Endothelial cell of umbilical vein (primary cell): ENCODE data around the gene VANGL2. TPM values are rescaled to one million over a fixed set of nuclear protein-coding genes. Genes with fewer than 3 reads are reported as not detected.

Experiments
- BruUV-seq: library from RNA; stranded (reverse); fragments of 400-500 nt; replicated peaks from 2 replicates; lab custom pipeline; 2021; lab: Mats Ljungman, UMichigan
- CTCF ChIA-PET: fragments of 300-600, 350-600 bp; sonication (Branson Sonifier 250); formaldehyde crosslinking; loops from one replicate; lab custom pipeline; 2021; ENCODE audit warnings: antibody characterized with exemption, inconsistent platforms; lab: Charles Lee
- POLR2A ChIA-PET: fragments of 300-600, 350-600 bp; sonication (Branson Sonifier 250); formaldehyde crosslinking; loops from one replicate; lab custom pipeline; 2021; ENCODE audit warnings: antibody characterized with exemption, inconsistent platforms; lab: Charles Lee
- DNase-seq: peaks from one replicate; pipeline ENCODE4 v3.0.0-alpha.2; 2011; ENCODE audit warnings: low read depth, low spot score
- FAIRE-seq: peaks from 2 replicates; lab custom pipeline; 2011; peaks lifted over from hg19 to GRCh38; lab: Jason Lieb, UNC
- H2AFZ ChIP-seq: 2 replicates; pipeline ENCODE4 v1.6.0; 2012; ENCODE audit warnings: low read depth, low read length, control low read depth, inconsistent platforms
- H3K27ac ChIP-seq: 2 replicates; pipeline ENCODE4 v1.5.1; 2011; ENCODE audit warnings: low read depth, mild to moderate bottlenecking, control low read depth, low read length, moderate library complexity; ENCODE audit not compliant: insufficient read depth
- H3K27me3 ChIP-seq, 2 experiments: 2 replicates each; pipeline versions ENCODE4 v1.6.0 to v1.6.1; 2011; ENCODE audit warnings: low read length in 2 of 2, mixed read lengths in 1 of 2; ENCODE audit not compliant: control insufficient read depth in 2 of 2, insufficient read depth in 2 of 2
- H3K36me3 ChIP-seq, 2 experiments: 2 replicates in 1 of 2; 3 replicates in 1 of 2; pipeline ENCODE4 v1.5.1; 2011; ENCODE audit warnings: low read length in 2 of 2, mild to moderate bottlenecking in 1 of 2, moderate library complexity in 1 of 2; ENCODE audit not compliant: control insufficient read depth in 2 of 2, insufficient read depth in 2 of 2; ENCODE audit errors: extremely low read depth in 1 of 2
- H3K4me1 ChIP-seq: 3 replicates; pipeline ENCODE4 v1.5.1; 2011; ENCODE audit warnings: mild to moderate bottlenecking, low read length; ENCODE audit not compliant: control insufficient read depth, insufficient read depth; ENCODE audit errors: extremely low read depth
- H3K4me2 ChIP-seq: 2 replicates; pipeline ENCODE4 v1.6.1; 2011; ENCODE audit warnings: low read length, control low read depth, mixed read lengths; ENCODE audit not compliant: insufficient read depth
- H3K4me3 ChIP-seq, 3 experiments: fragments of 200-600 bp in 1 of 3; sonication (generic), shearing (Covaris generic) in 1 of 3; replicated peaks in 1 of 3; 2 replicates each; pipeline ENCODE4 v1.5.1; 2011 to 2016; ENCODE audit warnings: control low read depth in 3 of 3, low read length in 3 of 3, mild to moderate bottlenecking in 2 of 3, inconsistent platforms in 1 of 3, low read depth in 1 of 3, moderate library complexity in 1 of 3; ENCODE audit not compliant: insufficient read depth in 1 of 3
- H3K79me2 ChIP-seq: 2 replicates; pipeline ENCODE4 v1.6.0; 2012; ENCODE audit warnings: low read length, inconsistent platforms; ENCODE audit not compliant: control insufficient read depth, insufficient read depth
- H3K9ac ChIP-seq: replicated peaks from 2 replicates; pipeline ENCODE3; 2011; ENCODE audit warnings: low read length, control low read depth; ENCODE audit not compliant: insufficient read depth; ENCODE audit errors: extremely low read depth
- H3K9me1 ChIP-seq: replicated peaks from 3 replicates; pipeline ENCODE4 v1.6.0; 2011; ENCODE audit warnings: mild to moderate bottlenecking, low read length; ENCODE audit not compliant: control insufficient read depth, insufficient read depth; ENCODE audit errors: extremely low read depth
- H3K9me3 ChIP-seq: replicated peaks from 2 replicates; pipeline ENCODE4 v1.5.1; 2012; ENCODE audit warnings: low read length, inconsistent platforms; ENCODE audit not compliant: control insufficient read depth, insufficient read depth
- H4K20me1 ChIP-seq: replicated peaks from 2 replicates; pipeline ENCODE3; 2011; ENCODE audit warnings: mild to moderate bottlenecking, low read length; ENCODE audit not compliant: control insufficient read depth, insufficient read depth; ENCODE audit errors: extremely low read depth
- EZH2 ChIP-seq: IDR thresholded peaks from 2 replicates; pipeline ENCODE4 v1.6.1; 2012; ENCODE audit warnings: borderline replicate concordance, low read depth, mild to moderate bottlenecking, moderate library complexity, low read length, inconsistent platforms; ENCODE audit not compliant: severe bottlenecking
- FOS ChIP-seq: IDR thresholded peaks from 2 replicates; pipeline ENCODE4 v1.6.1; 2011; ENCODE audit warnings: mild to moderate bottlenecking, low read length, moderate library complexity, borderline replicate concordance; ENCODE audit not compliant: insufficient read depth
- GATA2 ChIP-seq: IDR thresholded peaks from 2 replicates; pipeline ENCODE4 v1.7.0; 2011; ENCODE audit warnings: low read depth, mild to moderate bottlenecking, moderate library complexity, mixed read lengths, low read length; ENCODE audit not compliant: insufficient read length, insufficient read depth
- JUN ChIP-seq: IDR thresholded peaks from 2 replicates; pipeline ENCODE4 v1.6.1; 2011; ENCODE audit warnings: borderline replicate concordance, low read depth; ENCODE audit not compliant: insufficient read length, insufficient read depth
- MAX ChIP-seq: IDR thresholded peaks from 2 replicates; pipeline ENCODE4 v1.6.1; 2011; ENCODE audit not compliant: insufficient read depth, insufficient read length
- MYC ChIP-seq: IDR thresholded peaks from one replicate; pipeline ENCODE4 v1.6.1; 2011; ENCODE audit warnings: mild to moderate bottlenecking, low read depth, low read length
- POLR2A ChIP-seq: IDR thresholded peaks from 2 replicates; pipeline ENCODE4 v1.6.1; 2012; ENCODE audit warnings: low read depth, mild to moderate bottlenecking, control low read depth, low read length
- POLR2AphosphoS5 ChIP-seq: IDR thresholded peaks from 2 replicates; pipeline ENCODE4 v1.6.1; 2012; ENCODE audit warnings: low read depth, mild to moderate bottlenecking, control low read depth, low read length, moderate library complexity; ENCODE audit not compliant: insufficient read depth
- dilution Hi-C: fragments of 300-500 bp; cut with MboI; formaldehyde crosslinking; loops from one replicate; pipeline ENCODE4 v1.15.0; 2019; ENCODE audit warnings: low sequenced_read_pairs; ENCODE audit not compliant: extremely low pct_ligation_motif_present
- intact Hi-C: fragments of 100-400 bp; cut with micrococcal nuclease; formaldehyde crosslinking; loops from one replicate; pipeline ENCODE4 v1.10.0; 2022
- polyA plus RNA-seq, 4 experiments: library from polyadenylated mRNA; depleted of rRNA in 3 of 4; stranded (reverse) in 3 of 4; unstranded in 1 of 4; fragments of >200 nt; gene quantifications; 2 replicates each; pipeline versions ENCODE4 v1.2.1 to v1.2.3, GENCODE V29; 2011 to 2012; ENCODE audit warnings: missing spikeins in 1 of 4
- total RNA-seq: library from RNA; stranded (reverse); gene quantifications from 2 replicates; pipeline ENCODE4 v1.2.3, GENCODE V29; 2021
- TF ChIP-seq, protein P1 (sequence below), 2 donors: IDR thresholded peaks; 1 replicate in 1 of 2; 2 replicates in 1 of 2; pipeline ENCODE4 v1.5.1; 2011; ENCODE audit warnings: low read length in 2 of 2, mild to moderate bottlenecking in 2 of 2, moderate library complexity in 2 of 2, control low read depth in 1 of 2, inconsistent platforms in 1 of 2, low read depth in 1 of 2; ENCODE audit not compliant: insufficient read depth in 1 of 2; ENCODE audit errors: extremely low read depth in 1 of 2

The VANGL2 gene
- total and polyA plus RNA-seq, 2 donors (not counting 3 experiments of a cell fraction or from before 2014, with no cell fraction given), result 0.01 TPM; not detected in 1

DNA sequence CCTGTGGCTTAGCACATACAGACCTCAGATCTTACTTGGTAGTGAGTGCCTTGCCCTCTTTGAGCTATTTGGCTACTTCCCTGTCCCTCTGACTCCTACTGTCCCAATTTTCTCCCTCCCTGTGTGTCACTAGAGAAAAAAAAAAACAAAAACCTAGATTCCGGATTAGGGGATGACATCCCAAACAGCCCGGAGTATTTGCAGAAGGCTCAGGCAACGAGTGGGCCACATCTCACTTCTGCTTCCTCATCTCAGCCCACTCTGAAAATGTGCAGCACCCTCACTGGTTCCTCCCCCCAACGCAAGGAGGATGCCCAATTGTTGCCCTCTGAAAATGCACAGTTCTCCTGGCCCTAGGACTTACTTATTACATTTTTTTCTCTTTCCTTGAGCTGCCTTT lies 28.6 kb upstream of the VANGL2 start:
- ChIA-PET CTCF (interaction anchor here (1.1 to 2.9 kb wide), 4 partner anchors 9 to 178 kb away, joined by 3 to 9 read pairs (median 4); no protein-coding TSS in a partner anchor), POLR2A (no interaction called here)
- dilution Hi-C loops (no loop called here), intact Hi-C loops (no loop called here)
- Histone ChIP-seq H3K9ac (no peak overlapping the region), H3K4me2 (no peak overlapping the region), H4K20me1 (no peaks in the 10 kb centered on the region), H3K36me3 (no peaks in the 10 kb centered on the region), H3K9me1 (no peaks in the 10 kb centered on the region), H3K9me3 (no peaks in the 10 kb centered on the region), H3K4me3 (no peak overlapping the region), H3K27me3 (peaks cover 7 to 22% of the 10 kb centered on the region in 2 experiments), H2AFZ (no peak overlapping the region), H3K79me2 (no peaks in the 10 kb centered on the region), H3K4me1 (no peaks in the 10 kb centered on the region), H3K27ac (no peak overlapping the region)
- no TSS peak for BruUV-seq
- TF ChIP-seq POLR2AphosphoS5 (no peak), GATA2 (no peak), EZH2 (no peak), FOS (no peak), MYC (no peak), JUN (no peak), POLR2A (no peak), MAX (no peak)
- TF ChIP-seq, protein P1, sequence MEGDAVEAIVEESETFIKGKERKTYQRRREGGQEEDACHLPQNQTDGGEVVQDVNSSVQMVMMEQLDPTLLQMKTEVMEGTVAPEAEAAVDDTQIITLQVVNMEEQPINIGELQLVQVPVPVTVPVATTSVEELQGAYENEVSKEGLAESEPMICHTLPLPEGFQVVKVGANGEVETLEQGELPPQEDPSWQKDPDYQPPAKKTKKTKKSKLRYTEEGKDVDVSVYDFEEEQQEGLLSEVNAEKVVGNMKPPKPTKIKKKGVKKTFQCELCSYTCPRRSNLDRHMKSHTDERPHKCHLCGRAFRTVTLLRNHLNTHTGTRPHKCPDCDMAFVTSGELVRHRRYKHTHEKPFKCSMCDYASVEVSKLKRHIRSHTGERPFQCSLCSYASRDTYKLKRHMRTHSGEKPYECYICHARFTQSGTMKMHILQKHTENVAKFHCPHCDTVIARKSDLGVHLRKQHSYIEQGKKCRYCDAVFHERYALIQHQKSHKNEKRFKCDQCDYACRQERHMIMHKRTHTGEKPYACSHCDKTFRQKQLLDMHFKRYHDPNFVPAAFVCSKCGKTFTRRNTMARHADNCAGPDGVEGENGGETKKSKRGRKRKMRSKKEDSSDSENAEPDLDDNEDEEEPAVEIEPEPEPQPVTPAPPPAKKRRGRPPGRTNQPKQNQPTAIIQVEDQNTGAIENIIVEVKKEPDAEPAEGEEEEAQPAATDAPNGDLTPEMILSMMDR (IDR thresholded peaks at IDR 0.05; ENCODE audit: extremely low read depth in 1 of 2, insufficient read depth in 1 of 2, low read depth in 1 of 2, low read length in 2 of 2), result no peak
- FAIRE-seq, result no peak
- no peak for DNase-seq
